Measurements from ENCODE around the gene CBS.
"Not testable (repeated sequence)": the region's sequence is repeated elsewhere in the genome, so short reads cannot be mapped to it uniquely, and the experiment has no call there.

The CBS gene

DNA sequence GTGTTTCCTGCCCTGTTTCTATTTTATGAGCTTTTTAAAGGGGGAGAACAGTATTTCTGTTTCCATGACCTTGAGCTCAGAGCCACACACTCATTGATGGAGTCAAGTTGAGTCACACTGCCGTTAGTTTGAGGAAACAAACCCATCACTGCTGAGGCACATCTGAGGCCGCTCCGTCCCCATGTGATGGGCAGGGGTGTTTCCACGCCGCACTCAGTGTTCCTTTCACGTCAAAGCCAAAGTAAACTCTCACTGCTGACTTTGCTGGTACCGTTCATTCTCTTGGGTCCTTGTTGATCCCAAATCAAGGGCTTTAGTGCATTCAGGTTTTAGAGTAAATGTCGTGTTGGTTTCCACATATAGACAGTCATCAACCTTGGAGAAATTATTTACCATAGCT lies 52.5 kb downstream of the CBS start:
- DNase-seq, result no peak

DNA sequence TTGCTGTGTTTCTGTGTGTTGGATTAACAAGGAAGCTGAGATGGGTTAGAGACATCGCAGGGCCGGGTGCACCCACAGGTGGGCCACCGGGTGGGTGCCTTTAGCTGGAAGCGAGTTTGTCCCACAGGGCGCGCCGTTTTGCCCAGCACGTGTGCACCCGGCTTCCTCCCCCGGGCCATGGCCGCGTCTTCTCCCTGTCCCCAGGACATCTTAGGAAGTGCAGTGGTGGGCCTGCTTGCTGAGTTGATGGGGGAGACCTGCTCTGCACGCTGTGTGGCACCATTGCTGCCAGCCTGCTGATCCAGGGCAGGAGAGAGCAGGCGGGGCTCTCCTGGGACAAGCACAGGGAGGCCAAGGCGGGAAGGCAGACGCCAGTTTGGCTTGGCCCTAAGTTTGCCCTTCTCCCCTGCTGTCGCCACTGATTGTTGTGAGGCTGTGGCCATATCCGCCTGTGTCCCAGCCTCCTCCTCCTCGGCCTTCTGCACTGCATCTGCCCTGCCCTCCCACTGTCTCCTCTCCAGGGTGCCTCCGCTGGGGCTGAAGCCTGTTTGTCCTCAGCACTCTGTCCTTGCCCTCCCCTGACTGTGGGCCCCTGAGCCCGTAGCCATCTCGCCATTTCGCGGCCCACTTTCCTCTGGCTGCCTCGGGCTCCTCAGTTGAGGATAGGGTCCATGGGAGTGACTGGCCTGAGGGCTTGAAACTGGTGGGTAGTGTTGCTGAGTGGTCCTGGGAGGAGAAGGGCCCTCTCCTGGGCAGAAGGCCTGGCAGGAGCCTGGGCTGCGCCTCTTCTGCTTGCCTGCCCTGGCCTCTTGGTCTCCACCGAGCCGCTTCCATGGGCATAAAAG lies 53.7 kb downstream of the CBS start:
- DNase-seq, result no peak

DNA sequence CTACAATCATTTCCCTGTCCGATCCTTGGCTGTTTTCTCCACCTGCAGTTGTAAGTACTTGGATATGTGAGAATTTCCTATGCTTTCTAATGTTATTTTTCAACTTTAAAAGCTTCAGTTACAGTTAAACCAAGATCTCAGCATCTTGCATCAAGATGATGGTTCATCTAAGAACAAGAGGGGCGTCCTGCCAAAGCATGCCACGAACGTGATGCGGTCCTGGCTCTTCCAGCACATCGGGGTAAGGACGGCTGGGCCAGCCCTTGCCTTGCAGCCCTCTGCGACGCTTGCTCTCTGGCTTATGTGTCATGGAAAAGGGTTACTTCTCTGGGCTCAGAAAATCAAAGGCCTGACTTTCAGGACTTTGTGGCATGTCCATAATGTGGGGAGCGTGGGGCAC lies 54.4 kb downstream of the CBS start:
- no peak for DNase-seq

- DNase-seq, result no peak
These were observed 54.9 kb downstream of the CBS start for GRCh38 chr21:43020771-43021170.

- no peak for DNase-seq
These were observed 55.5 kb downstream of the CBS start for GRCh38 chr21:43020177-43020576.

DNA sequence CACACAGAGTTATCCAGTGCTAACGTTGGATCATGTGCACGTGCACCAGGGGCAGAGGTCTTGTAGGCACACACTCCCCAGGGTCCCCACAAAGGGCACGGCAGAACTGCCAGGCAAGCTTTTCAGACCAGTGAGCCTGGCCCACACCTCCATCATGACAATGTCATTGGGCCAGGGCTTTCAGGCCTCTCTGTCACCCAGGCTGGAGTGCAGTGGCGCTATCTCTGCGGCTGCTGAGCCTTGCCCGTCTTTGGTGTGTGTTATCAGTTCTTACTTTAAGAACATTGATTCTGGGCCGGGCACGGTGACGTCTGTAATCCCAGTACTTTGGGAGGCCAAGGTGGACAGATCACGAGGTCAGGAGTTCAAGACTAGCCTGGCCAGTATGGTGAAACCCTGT lies 57.1 kb downstream of the CBS start:
- no peak for DNase-seq

- no peak for DNase-seq
These were observed 58.9 kb downstream of the CBS start for GRCh38 chr21:43016728-43017127.

DNA sequence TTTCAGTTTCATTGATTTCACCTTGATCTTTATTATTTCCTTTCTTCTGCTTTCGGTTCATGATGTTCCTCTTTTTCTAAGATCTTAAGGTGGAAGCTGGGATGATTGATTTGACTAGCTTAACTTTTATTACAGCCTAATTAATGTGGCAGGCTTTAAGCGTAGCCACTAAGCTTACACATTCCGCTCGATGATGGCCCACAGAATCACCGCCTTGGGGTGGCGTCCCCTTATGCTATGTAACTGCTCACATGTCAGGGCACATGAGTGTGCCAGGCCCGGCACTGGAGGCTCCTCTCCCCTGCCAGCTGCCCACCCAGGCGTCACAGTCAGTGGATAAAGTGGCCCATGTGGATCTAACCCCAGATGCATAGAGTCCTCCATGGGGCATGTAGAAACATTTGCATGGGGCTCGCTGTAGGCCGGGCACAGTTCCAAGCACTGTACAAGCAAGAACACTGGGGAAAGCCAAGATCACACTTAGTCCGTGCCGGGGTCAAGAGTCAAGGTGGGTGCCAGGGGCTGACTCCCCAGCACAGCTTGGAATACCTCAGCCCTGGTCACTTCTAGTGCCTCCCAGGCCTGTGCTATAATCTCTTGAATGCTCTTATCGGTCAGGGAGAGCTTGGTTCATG lies 59.6 kb downstream of the CBS start:
- no peak for DNase-seq

DNA sequence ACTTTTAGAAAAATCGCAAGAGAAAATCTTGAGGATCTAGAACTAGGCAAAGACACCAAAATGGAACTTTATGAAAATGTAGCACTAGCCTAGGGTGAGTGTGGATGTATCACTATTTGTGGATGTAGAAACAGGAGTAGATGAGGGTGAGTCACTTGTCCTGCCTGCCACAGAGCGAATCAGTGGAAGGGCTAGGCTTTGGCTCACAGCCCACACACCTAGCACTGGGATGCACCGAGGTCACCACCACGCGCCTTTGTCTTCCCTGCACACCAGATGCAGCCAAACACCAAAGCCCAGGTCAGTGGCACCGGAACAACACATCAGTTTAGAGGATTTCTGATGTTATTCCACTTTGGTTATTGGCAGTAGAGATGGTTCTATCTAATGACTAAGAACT lies 63.0 kb downstream of the CBS start:
- DNase-seq, result no peak

DNA sequence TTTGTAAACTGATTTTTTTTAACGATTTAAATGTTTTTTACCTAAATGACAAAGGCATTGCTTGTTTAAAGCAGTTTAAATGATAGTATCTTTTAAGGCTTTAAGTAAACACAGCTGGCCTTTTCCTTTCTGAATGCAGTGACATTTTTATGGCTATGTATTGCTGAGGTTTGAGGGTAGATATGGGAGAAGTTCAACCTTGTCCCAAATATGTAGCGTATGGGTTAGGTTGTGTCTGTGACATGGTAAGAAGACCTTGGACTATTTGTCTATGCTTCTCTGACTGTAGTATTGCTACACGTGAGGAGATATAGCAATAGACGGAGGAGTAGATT lies 68.8 kb downstream of the CBS start:
- DNase-seq, result no peak

DNA sequence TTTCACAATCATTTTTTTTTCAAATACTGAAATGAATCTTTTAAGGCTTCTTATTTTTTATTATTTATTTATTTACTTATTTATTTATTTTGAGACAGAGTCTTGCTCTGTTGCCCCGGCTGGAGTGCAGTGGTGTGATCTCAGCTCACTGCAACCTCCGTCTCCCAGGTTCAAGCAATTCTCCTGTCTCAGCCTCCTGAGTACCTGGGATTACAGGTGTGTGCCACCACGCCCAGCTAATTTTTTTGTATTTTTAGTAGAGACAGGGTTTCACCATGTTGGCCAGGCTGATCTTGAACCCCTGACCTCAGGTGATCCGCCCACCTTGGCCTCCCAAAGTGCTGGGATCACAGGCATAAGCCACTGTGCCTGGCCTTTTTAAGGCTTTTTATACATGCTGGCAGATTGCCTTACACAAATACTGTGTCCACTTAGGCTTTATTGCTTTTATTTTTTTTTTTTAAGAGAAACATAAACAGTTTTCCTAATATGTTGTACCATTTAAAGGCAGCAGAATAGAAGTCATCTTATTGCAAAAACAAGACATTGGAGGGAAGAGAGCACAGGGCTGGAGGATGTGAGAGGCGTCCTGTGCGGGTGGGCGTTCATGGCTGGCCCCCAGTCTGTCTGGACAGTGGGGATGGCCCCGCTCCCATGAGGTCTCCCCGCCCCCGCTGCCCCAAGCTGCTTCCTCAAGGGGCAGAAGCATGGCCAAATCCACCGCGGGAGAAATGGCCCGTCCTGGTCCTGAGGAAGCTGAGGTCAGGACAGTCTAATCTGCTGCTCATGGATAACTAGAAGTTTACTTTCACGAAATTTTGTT lies 69.4 kb downstream of the CBS start:
- not testable (repeated sequence) for DNase-seq

DNA sequence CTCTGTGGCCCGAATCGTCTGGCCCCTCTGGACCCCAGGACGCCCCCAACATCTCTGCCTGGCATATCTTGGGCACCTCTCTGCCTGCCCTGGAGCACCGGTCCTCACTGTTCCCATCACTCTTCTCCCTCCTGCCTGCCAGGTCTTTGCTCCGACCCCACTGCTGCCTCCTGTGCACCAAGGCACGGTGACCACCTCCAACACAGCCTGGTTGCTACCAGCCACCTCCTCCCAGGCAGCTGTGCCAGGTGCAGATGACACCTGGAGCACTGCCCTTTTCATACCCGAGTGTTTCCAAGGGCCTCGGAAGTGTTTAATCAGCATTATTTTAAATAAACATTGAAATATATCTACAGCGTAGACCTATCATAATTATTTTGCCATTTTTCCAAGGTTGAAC lies 70.0 kb downstream of the CBS start:
- DNase-seq, result peak; percentile 59

DNA sequence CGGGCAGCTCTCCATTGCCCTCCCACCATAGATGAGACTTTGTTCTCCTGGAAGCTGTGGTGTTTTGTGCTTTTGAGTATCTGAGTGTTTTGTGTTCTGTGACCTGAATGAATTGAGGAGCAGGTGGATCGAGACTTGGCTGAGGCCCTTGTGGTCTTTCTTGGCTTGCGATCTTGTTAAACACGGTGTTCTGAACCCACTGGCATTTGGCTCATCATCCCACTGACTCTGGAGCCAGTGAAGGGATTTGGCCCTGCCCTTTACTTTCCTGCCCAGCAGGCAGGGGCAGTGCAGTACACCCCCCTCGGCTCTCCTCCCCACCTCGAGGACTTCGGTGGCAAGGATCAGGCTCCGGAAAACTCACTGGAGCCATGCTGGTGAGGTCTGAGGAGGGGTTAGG lies 70.7 kb downstream of the CBS start:
- DNase-seq, result no peak
